ENCODE data around the gene SPINK4. TPM values are rescaled to one million over a fixed set of nuclear protein-coding genes. Genes with fewer than 3 reads are reported as not detected.

The SPINK4 gene
- polyA plus RNA-seq, 3 donors = not detected

GRCh38 chr9:33227008-33227398 is 13.0 kb upstream of the SPINK4 start:
- DNase-seq (ENCODE audit: extremely low read depth in 1 of 11, low read depth in 9 of 11, low spot score in 4 of 11) = no peak

- no peak for DNase-seq (ENCODE audit: extremely low read depth in 1 of 11, low read depth in 9 of 11, low spot score in 4 of 11)
Measured at GRCh38 chr9:33227741-33228140, 12.2 kb upstream of the SPINK4 start.

GRCh38 chr9:33228606-33229005 is 11.4 kb upstream of the SPINK4 start:
- no peak for DNase-seq (ENCODE audit: extremely low read depth in 1 of 11, low read depth in 9 of 11, low spot score in 4 of 11)

GRCh38 chr9:33229359-33230114 is 10.4 kb upstream of the SPINK4 start:
- no peak for DNase-seq (ENCODE audit: extremely low read depth in 1 of 11, low read depth in 9 of 11, low spot score in 4 of 11)

- no peak for DNase-seq (ENCODE audit: extremely low read depth in 1 of 11, low read depth in 9 of 11, low spot score in 4 of 11)
Measured at GRCh38 chr9:33230756-33231622, 9.0 kb upstream of the SPINK4 start.

GRCh38 chr9:33231623-33231942 is 8.4 kb upstream of the SPINK4 start:
- DNase-seq (ENCODE audit: extremely low read depth in 1 of 11, low read depth in 9 of 11, low spot score in 4 of 11) = no peak

DNA sequence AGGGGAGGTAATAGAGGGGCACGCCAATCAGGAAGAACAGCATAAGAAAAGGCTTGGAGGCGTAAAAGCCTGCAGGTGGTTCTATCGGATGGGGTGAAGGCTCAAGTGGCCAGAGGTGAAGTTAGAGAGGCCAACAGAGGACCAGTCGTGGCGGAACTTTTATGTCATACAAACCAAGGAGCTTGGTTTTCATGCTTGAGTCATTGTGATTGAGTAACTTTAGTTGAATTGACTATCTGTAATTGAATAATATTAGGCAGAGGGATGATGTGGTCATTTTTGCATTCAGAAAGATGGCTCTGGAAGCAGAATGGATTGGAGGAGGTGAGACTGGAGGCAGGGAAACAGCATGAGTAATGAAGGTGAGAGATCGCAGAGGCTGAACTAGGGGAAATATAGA is 7.2 kb upstream of the SPINK4 start:
- DNase-seq (ENCODE audit: extremely low read depth in 1 of 11, low read depth in 9 of 11, low spot score in 4 of 11) = no peak

- DNase-seq (ENCODE audit: extremely low read depth in 1 of 11, low read depth in 9 of 11, low spot score in 4 of 11) = no peak
Measured at GRCh38 chr9:33233626-33234342, 6.2 kb upstream of the SPINK4 start.

DNA sequence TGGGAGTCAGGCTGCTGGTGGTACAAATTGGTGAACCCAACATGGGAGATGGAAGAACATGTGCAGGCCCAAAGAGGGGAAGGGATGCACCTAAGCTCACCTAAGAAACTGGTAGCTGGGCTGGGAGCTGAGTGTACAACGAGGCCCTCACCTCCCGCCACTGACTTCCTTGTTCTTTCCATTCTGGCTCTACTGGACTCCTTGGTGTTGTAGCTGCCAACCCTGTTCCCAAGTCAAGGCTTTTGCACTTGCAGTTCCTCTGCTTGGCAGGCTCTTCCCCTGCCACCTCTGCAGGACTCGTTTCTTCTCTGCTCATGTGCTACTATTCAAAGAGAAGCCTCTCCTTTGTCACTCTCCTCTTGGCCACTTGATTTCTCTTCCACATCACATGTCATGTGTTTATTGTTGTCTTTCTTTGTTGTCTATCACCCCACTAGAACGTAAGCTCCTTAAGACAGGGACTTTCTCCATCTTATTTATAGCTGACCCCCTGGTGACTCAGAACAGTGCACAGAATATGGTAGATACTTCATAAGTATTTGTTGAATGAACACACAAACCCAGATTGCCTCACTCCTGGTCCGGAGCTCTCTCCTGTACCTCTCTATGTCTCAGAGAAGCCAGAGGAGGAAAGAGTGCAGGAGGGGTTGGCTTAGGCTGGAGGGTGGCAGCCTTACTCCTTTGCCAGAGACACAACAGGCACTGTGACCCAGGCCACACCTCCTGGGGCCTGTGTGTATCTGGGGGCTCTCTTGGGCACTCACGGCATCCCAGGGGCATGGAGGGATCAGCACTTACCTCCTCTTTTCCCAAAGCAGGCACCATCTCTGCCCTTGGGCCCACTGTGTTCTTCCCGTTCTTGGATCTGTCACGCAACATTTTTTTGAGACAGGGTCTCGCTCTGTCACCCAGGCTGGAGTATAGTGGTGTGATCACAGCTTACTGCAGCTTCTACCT is 5.2 kb upstream of the SPINK4 start:
- no peak for DNase-seq (ENCODE audit: extremely low read depth in 1 of 11, low read depth in 9 of 11, low spot score in 4 of 11)

DNA sequence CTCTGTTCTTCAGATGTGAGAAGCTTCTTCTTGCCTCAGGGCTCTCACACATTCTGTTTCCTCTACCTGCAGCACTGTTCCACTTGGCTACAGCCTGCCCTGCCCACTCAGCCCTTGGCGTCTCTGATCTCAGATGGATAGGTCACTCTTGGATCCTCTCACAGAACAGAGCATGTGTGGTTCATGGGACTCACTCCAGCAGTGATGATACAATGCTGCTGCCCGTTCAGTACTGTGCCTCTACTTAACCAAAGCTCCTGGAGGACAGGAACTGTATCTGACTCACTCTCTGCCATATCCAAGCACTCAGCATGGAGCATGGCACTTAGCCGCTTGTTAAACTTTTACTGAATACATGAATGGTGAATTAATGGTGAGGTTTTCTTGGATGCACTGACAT is 3.4 kb upstream of the SPINK4 start:
- no peak for DNase-seq (ENCODE audit: extremely low read depth in 1 of 11, low read depth in 9 of 11, low spot score in 4 of 11)

GRCh38 chr9:33241298-33241697 is 1.3 kb downstream of the SPINK4 start:
- DNase-seq (ENCODE audit: extremely low read depth in 1 of 11, low read depth in 9 of 11, low spot score in 4 of 11) = no peak

DNA sequence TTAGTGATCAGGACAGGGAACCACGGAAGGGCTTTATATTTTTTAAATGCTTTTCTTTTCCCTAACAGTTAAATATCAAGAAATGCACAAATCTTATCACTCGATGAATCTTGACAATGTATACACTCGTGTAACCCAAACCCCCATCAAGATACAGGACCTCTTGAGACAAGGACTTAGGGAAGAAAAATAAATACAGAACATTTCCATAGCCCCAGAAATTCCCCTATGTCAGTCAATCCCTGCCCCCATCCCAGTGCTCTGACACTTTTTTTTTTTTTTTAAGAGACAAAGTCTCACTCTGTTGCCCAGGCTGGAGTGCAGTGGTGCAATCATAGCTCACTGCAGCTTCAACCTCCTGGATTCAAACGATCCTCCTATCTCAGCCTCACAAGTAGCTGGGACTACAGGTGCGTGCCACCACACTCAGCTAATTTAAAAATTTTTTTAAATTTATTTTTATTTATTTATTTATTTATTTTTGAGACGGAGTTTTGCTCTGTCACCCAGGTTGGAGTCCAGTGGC is 2.7 kb downstream of the SPINK4 start:
- DNase-seq (ENCODE audit: extremely low read depth in 1 of 11, low read depth in 9 of 11, low spot score in 4 of 11) = no peak

- DNase-seq (ENCODE audit: extremely low read depth in 1 of 11, low read depth in 9 of 11, low spot score in 4 of 11) = no peak
Measured at GRCh38 chr9:33244137-33244784, 4.3 kb downstream of the SPINK4 start.

DNA sequence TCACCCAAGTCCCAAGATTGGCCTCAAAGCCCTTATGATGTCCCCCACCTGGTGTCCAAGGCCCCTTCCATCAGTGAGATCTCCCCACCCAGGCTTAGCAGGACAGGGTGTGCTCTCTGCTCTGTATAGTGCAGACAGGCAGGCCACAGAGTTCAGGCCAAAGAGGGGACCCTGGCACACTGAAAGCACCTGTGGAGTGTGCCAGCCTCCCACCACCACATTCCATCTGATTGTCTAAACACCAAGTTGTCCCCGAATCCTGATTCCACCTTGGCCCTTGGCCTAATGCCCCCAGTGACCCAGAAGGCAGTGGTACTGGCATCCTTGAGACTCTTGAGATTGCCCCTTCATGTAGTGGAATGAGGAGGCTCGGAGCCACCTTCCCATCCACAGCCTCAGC is 5.4 kb downstream of the SPINK4 start:
- no peak for DNase-seq (ENCODE audit: extremely low read depth in 1 of 11, low read depth in 9 of 11, low spot score in 4 of 11)

DNA sequence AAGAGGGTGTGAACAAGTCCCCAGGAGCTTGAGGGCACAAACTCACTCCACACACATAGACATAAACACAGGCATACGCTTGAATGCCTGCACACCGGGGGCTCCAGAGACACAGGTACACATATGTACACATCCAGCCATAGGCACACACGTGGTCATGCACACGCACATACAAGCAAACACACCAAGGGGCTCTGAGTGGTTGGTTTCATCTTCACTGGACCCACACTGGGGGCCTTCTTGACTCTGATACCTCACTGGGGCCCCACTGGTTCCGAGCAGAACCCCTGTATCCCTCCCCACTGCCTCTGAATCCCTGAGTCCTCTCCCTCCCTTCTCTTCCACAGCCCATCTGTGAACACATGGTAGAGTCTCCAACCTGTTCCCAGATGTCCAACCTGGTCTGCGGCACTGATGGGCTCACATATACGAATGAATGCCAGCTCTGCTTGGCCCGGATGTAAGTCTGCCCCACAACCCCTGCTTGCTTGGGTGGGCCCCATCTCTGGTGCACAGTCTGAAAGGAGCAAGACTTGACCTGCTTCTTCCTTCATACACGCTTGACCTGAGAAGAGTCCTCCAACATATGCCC is 6.4 kb downstream of the SPINK4 start:
- no peak for DNase-seq (ENCODE audit: extremely low read depth in 1 of 11, low read depth in 9 of 11, low spot score in 4 of 11)

- no peak for DNase-seq (ENCODE audit: extremely low read depth in 1 of 11, low read depth in 9 of 11, low spot score in 4 of 11)
Measured at GRCh38 chr9:33248606-33249005, 8.6 kb downstream of the SPINK4 start.

GRCh38 chr9:33249087-33249658 is 9.2 kb downstream of the SPINK4 start:
- DNase-seq (ENCODE audit: extremely low read depth in 1 of 11, low read depth in 9 of 11, low spot score in 4 of 11) = no peak

DNA sequence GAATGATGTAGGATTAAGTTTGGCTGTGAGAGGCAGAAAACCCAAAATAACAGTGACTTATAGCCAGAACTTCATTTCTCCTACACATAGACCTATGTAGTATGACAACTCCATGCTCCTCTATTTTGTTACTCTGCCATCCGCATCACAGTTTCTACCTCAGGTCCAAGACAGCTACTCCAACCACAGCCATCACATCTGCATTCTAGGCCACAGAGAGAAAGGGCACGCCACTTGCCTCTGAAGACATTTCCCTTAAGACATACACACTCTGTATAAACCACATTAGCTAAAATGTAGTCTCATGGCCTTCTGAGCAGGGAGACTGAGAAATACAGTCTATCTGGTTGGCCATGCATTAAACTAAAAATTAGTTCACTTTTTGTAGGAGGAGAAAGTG is 10.0 kb downstream of the SPINK4 start:
- no peak for DNase-seq (ENCODE audit: extremely low read depth in 1 of 11, low read depth in 9 of 11, low spot score in 4 of 11)

Measured in renal cortex interstitium (tissue), 11 donors.